Activated naive CD8-positive, alpha-beta T cell treated with anti-CD3 and anti-CD28 coated beads, Interleukin-2, amount 50 U/mL, for 24 hours (primary cell): ENCODE results near the gene OR51B6.
A peak's percentile ranks its signal among the peaks of the same experiment; 100 is the strongest.
"Not testable (repeated sequence)": the region's sequence is repeated elsewhere in the genome, so short reads cannot be mapped to it uniquely, and the experiment has no call there.

Experiments used
- ATAC-seq: fragments of 150-1000 bp; cut with Tn5 transposase; one replicate; pipeline ENCODE4 v1.10.0; 2021
- DNase-seq: peaks from one replicate; pipeline ENCODE4 v3.0.0; 2021
- H3K27ac Mint-ChIP-seq: one replicate; pipeline ENCODE4 v1.8.0; 2021; ENCODE audit warnings: mild to moderate bottlenecking, mixed read lengths
- H3K27me3 Mint-ChIP-seq: one replicate; pipeline ENCODE4 v1.8.0; 2021; ENCODE audit warnings: mixed read lengths
- H3K36me3 Mint-ChIP-seq: one replicate; pipeline ENCODE4 v1.8.0; 2021; ENCODE audit warnings: low read depth, mixed read lengths
- H3K4me1 Mint-ChIP-seq: one replicate; pipeline ENCODE4 v1.8.0; 2021; ENCODE audit warnings: mixed read lengths
- H3K4me3 Mint-ChIP-seq: one replicate; pipeline ENCODE4 v1.8.0; 2021; ENCODE audit warnings: mild to moderate bottlenecking, moderate library complexity, mixed read lengths
- H3K9me3 Mint-ChIP-seq: one replicate; pipeline ENCODE4 v1.8.0; 2021; ENCODE audit warnings: mixed read lengths

Gene OR51B6

DNA sequence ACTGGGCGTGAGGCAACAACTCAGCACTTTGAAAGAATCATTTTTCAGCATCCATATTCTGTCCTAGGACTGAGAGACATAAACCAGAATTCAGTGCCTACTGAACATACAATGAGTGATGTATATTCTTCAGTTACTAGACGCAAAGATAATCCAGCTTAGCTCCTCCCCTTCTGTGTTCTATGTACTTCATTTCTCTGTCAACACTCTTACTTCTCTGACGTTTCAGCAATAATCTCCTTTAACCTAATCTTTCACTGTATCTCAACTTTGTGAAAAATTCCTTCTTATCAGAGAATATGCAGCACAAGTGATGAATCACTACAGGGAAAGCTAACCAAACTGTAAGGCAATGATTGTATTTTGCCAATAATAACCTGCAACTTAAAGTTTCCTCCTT lies 5.5 kb upstream of the OR51B6 start:
- Mint-ChIP-seq H3K36me3 (no peaks in the 10 kb centered on the region), H3K27ac (no peak overlapping the region), H3K4me1 (no peaks in the 10 kb centered on the region), H3K4me3 (no peak overlapping the region), H3K27me3 (peaks cover 6% of the 10 kb centered on the region), H3K9me3 (no peaks in the 10 kb centered on the region)
- DNase-seq = no peak
- ATAC-seq = no peak

DNA sequence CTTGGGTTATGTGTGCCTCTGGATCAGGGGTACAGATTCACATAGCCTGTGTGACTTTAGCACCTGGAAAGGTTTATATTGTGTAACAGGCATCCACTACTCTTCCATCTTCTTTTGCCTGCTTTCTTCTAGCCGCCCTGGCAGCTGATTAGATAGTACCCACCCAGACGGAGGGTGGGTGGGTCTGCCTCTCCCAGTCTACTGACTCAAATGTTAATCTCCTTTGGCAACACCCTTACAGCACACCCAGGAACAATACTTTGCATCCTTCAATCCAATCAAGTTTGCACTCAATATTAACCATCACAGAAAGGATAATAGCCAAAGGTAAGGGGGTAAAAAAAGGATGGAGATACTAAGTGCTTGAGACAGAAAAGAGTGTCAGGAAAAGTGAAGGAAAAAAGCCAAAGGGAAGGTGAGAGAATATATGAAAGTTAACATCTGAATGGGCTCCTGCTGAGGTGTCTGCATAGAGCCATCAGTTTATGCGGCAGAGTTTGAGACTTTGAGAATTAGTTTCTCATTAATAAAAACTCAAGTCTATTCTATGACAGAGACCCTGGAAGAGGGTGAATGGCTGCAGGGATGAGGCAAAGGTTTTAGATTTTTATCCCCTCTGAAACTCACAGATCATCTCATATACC lies 2.6 kb upstream of the OR51B6 start:
- H3K4me1 Mint-ChIP-seq = no peaks in the 10 kb centered on the region
- H3K27me3 Mint-ChIP-seq = peaks cover 8% of the 10 kb centered on the region
- no peaks in the 10 kb centered on the region for H3K9me3 Mint-ChIP-seq

DNA sequence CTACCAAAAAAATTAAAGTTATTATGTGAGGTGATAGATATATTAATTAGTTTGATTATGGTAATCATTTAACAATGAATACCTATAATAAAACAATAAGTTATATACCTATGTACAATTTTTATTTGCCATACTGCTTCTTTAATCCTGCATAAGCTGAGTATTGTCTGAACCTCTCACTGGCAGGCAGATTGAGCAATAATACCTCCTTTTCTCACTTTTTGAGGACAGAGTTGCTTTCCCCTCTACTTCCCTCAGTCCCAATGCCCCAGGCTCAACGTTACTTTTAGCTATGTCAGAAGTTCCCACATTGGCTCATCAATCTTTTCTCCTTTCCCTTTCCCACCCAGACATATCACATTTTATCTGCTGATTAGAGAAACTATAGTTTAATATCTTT lies 1.8 kb upstream of the OR51B6 start:
- ATAC-seq = no peak
- no peak for DNase-seq
- H3K4me3 Mint-ChIP-seq = no peak overlapping the region
- no peak overlapping the region for H3K27ac Mint-ChIP-seq
- H3K36me3 Mint-ChIP-seq = no peaks in the 10 kb centered on the region
- no peaks in the 10 kb centered on the region for H3K4me1 Mint-ChIP-seq
- H3K9me3 Mint-ChIP-seq = no peaks in the 10 kb centered on the region
- H3K27me3 Mint-ChIP-seq = peaks cover 8% of the 10 kb centered on the region

More for the DNA sequence above, 2.6 kb upstream of the OR51B6 start:
- ATAC-seq (no peak), DNase-seq (no peak)
- no peaks in the 10 kb centered on the region for H3K36me3 Mint-ChIP-seq
- H3K4me3 Mint-ChIP-seq = no peak overlapping the region
- no peak overlapping the region for H3K27ac Mint-ChIP-seq

DNA sequence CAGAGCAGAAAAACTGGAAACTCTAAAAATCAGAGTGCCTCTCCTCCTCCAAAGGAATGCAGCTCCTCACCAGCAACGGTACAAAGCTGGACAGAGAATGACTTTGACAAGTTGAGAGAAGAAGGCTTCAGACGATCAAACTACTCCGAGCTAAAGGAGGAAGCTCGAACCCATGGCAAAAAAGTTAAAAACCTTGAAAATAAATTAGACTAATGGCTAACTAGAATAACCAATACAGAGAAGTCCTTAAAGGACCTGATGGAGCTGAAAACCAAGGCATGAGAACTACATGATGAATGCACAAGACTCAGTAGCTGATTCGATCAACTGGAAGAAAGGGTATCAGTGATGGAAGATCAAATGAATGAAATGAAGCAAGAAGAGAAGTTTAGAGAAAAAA lies 4.7 kb downstream of the OR51B6 start:
- not testable (repeated sequence) for DNase-seq, H3K27me3 Mint-ChIP-seq, H3K4me1 Mint-ChIP-seq, H3K36me3 Mint-ChIP-seq, H3K27ac Mint-ChIP-seq, H3K9me3 Mint-ChIP-seq, H3K4me3 Mint-ChIP-seq, ATAC-seq

GRCh38 chr11:5362017-5362625 lies 10.8 kb downstream of the OR51B6 start:
- no peaks in the 10 kb centered on the region for H3K36me3 Mint-ChIP-seq
- H3K27ac Mint-ChIP-seq = no peak overlapping the region
- H3K4me1 Mint-ChIP-seq = no peaks in the 10 kb centered on the region
- peaks cover 2% of the 10 kb centered on the region for H3K27me3 Mint-ChIP-seq
- no peak for ATAC-seq
- H3K4me3 Mint-ChIP-seq = no peak overlapping the region
- DNase-seq = no peak
- H3K9me3 Mint-ChIP-seq = no peaks in the 10 kb centered on the region

DNA sequence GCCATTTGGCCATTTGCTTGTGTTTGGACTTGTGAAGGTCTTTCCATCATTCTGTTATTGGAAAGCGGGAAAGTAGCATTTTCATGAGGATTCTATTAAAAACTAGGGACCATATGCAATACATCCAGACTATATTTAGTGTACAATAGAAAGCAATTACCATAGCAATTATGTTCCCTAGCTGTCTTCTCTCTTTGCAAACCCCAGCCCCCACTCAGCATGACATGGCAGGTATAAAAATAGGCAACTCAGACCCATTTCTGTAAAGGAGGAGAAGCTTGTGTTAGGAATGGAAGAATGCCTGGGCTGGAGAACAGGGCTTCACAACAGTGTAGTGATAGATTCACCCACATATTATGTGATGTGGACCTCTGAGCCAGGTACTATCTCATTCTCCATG lies 12.4 kb downstream of the OR51B6 start:
- H3K4me1 Mint-ChIP-seq = no peaks in the 10 kb centered on the region
- H3K4me3 Mint-ChIP-seq = no peak overlapping the region
- DNase-seq (no peak), ATAC-seq (no peak)
- H3K27me3 Mint-ChIP-seq = peaks cover 2% of the 10 kb centered on the region
- H3K9me3 Mint-ChIP-seq = no peaks in the 10 kb centered on the region
- no peak overlapping the region for H3K27ac Mint-ChIP-seq
- H3K36me3 Mint-ChIP-seq = no peaks in the 10 kb centered on the region

- H3K27ac Mint-ChIP-seq = no peak overlapping the region
- H3K9me3 Mint-ChIP-seq = no peaks in the 10 kb centered on the region
- H3K4me3 Mint-ChIP-seq = no peak overlapping the region
- no peaks in the 10 kb centered on the region for H3K36me3 Mint-ChIP-seq
- DNase-seq (no peak), ATAC-seq (no peak)
- H3K27me3 Mint-ChIP-seq = peaks cover 2% of the 10 kb centered on the region
- H3K4me1 Mint-ChIP-seq = no peaks in the 10 kb centered on the region
Measured at GRCh38 chr11:5364214-5364613, 12.9 kb downstream of the OR51B6 start.

DNA sequence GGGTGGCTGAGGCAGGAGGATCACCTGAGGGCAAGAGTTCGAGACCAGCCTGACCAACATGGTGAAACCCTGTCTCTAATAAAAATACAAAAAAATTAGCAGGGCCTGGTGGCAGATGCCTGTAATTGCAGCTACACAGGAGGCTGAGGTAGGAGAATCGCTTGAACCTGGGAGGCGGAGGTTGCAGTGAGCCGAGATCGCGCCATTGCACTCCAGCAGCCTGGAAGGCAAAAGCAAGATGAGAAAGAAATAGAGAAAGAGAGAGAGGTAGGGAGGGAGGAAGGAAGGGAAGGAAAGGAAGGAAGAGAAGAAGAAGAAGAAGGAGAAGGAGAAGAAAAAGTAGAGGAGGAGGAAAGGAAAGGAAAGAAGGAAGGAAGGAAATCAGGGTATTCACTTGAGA lies 15.1 kb downstream of the OR51B6 start:
- not testable (repeated sequence) for H3K27ac Mint-ChIP-seq, ATAC-seq, H3K27me3 Mint-ChIP-seq, H3K4me1 Mint-ChIP-seq, H3K36me3 Mint-ChIP-seq, H3K4me3 Mint-ChIP-seq, DNase-seq, H3K9me3 Mint-ChIP-seq

DNA sequence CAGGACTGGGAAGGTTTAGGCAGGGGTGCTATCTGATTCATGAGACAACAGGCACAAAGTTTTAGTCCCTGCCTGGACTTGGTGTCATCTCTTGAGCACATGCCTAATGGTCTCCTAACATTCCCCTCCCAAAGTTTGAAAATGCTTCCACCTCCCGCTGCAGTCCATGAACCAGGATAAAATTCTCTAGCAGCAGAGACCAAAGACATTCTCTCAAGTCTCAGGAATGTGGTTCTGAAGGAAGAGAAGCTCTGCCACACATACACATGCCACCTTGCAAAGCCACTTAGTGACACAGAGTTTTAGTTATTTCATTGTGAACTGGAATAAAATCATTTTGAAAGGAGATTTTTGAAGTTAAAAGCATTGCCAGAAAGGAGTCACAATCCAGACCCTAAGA lies 15.5 kb downstream of the OR51B6 start:
- Mint-ChIP-seq H3K27me3 (peaks cover 2% of the 10 kb centered on the region), H3K27ac (no peak overlapping the region), H3K9me3 (no peaks in the 10 kb centered on the region), H3K36me3 (no peaks in the 10 kb centered on the region), H3K4me3 (no peak overlapping the region), H3K4me1 (no peaks in the 10 kb centered on the region)
- DNase-seq = no peak
- no peak for ATAC-seq

DNA sequence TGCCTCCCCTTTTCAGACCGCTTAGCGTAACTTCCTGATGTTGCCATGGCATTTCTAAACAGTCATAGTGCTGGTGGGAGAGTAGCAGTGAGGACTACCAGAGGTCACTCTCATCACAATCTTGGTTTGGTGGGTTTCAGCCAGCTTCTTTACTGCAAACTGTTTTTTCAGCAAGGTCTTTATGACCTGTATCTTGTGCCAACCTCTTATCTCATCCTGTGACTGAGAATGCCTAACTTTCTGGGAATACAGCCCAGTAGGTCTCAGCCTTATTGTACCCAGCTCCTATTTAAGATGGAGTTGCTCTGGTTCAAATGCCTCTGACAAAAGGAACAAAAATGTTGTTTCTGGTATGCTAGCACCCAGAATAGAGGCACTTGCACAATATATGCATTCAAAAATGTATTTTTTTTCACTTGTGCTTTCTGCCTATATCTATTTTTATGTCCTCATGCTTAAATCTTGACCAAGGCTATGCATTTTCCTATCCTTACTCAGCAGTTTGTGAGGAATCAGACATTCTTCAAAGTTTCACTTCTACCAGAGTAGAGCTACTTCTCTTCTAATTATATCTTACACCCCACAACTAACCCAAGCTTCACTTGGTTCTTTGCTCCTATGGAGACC lies 16.3 kb downstream of the OR51B6 start:
- peaks cover 2% of the 10 kb centered on the region for H3K27me3 Mint-ChIP-seq
- DNase-seq (no peak), ATAC-seq (no peak)
- H3K4me3 Mint-ChIP-seq = no peak overlapping the region
- H3K27ac Mint-ChIP-seq = no peak overlapping the region
- H3K9me3 Mint-ChIP-seq = peaks cover under 1% of the 10 kb centered on the region
- H3K36me3 Mint-ChIP-seq = no peaks in the 10 kb centered on the region
- H3K4me1 Mint-ChIP-seq = no peaks in the 10 kb centered on the region

- no peaks in the 10 kb centered on the region for H3K4me1 Mint-ChIP-seq
- peaks cover 8% of the 10 kb centered on the region for H3K9me3 Mint-ChIP-seq
- no peak overlapping the region for H3K27ac Mint-ChIP-seq
- DNase-seq = no peak
- ATAC-seq = no peak
- no peak overlapping the region for H3K4me3 Mint-ChIP-seq
- no peaks in the 10 kb centered on the region for H3K36me3 Mint-ChIP-seq
- H3K27me3 Mint-ChIP-seq = peaks cover 2% of the 10 kb centered on the region
Measured at GRCh38 chr11:5368502-5369043, 17.3 kb downstream of the OR51B6 start.

DNA sequence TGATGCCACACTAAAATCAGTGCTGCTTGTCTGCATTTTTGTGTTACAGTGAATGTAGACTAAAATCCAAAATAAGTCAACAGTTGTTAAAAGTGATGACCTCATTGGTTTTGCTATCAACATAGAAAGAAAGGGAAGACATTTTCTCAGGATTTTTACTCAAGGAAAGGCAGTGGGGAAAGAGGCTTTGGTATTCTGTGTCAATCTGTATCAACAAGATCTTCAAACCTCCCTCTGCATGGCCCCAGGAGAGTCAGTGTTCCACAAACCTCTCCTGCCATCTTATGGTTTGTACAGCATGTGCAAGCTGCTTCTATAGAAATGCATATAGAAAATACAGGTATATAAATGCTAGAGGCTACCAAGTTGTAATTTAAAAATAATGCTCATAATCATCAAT lies 18.5 kb downstream of the OR51B6 start:
- H3K27ac Mint-ChIP-seq = no peak overlapping the region
- H3K4me1 Mint-ChIP-seq = no peaks in the 10 kb centered on the region
- peaks cover 8% of the 10 kb centered on the region for H3K9me3 Mint-ChIP-seq
- H3K27me3 Mint-ChIP-seq = peaks cover 4% of the 10 kb centered on the region
- no peaks in the 10 kb centered on the region for H3K36me3 Mint-ChIP-seq
- DNase-seq = no peak
- H3K4me3 Mint-ChIP-seq = no peak overlapping the region
- ATAC-seq = no peak

DNA sequence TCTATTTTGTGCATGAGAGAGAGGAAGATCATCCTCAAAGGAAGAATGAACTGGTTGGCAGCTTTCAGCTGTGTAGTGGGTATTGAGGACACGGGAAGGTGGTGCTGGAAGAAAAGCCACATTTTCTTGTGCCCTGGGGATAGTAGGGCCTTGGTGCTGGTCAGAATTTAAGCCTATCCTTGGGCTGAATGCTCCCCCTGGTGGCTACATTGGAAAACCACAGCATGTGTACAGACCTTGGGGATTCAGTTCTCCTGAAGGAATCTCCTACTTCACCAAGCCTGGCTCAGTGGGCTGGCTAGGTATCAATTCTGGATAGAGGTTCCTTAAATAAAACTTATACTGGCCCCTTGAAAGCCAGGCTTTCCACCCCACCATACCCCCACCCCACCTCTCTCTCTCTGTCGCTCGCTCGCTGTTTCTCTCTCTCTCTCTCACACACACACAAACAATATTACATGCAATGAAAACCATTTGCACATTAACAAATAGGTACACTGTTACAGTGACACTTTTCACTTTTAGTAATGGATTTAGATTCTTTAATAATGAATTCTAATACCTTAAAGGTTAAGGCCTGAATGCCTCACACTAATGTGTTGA lies 29.5 kb downstream of the OR51B6 start:
- H3K27ac Mint-ChIP-seq = no peak overlapping the region
- ATAC-seq (no peak), DNase-seq (peak; percentile 25)
- no peaks in the 10 kb centered on the region for H3K36me3 Mint-ChIP-seq
- no peaks in the 10 kb centered on the region for H3K4me1 Mint-ChIP-seq
- H3K9me3 Mint-ChIP-seq = no peaks in the 10 kb centered on the region
- H3K4me3 Mint-ChIP-seq = no peak overlapping the region
- H3K27me3 Mint-ChIP-seq = no peaks in the 10 kb centered on the region

GRCh38 chr11:5383576-5383975 lies 32.3 kb downstream of the OR51B6 start, which contains the start of gene OR51M1:
OR51M1 (plus strand) TSS chr11:5383812; CDS start chr11:5389399, 5,587 bp downstream.
- H3K27me3 Mint-ChIP-seq = no peaks in the 10 kb centered on the region
- H3K27ac Mint-ChIP-seq = no peak within 1 kb of the TSS
- no peaks in the 10 kb centered on the region for H3K9me3 Mint-ChIP-seq
- H3K4me3 Mint-ChIP-seq = no peak within 1 kb of the TSS
- H3K36me3 Mint-ChIP-seq = no peaks in the 10 kb centered on the region
- ATAC-seq = no peak
- no peak for DNase-seq
- H3K4me1 Mint-ChIP-seq = no peaks in the 10 kb centered on the region

- H3K4me1 Mint-ChIP-seq = no peaks in the 10 kb centered on the region
- H3K27me3 Mint-ChIP-seq = no peaks in the 10 kb centered on the region
- ATAC-seq (no peak), DNase-seq (no peak)
- H3K27ac Mint-ChIP-seq = no peak overlapping the region
- no peak overlapping the region for H3K4me3 Mint-ChIP-seq
- H3K36me3 Mint-ChIP-seq = no peaks in the 10 kb centered on the region
- no peaks in the 10 kb centered on the region for H3K9me3 Mint-ChIP-seq
Measured at GRCh38 chr11:5384335-5384734, 33.0 kb downstream of the OR51B6 start.
